Erythroblast (primary cell): ENCODE data around the gene NRL.

Source experiments
- DNase-seq, 2 experiments: peaks; one replicate each; lab custom pipeline; 2025; lab: John Stamatoyannopoulos, UW
- GATA1 ChIP-seq: IDR thresholded peaks from 2 replicates; pipeline ENCODE4 v1.6.1; 2011; ENCODE audit warnings: low read depth, mild to moderate bottlenecking, control low read depth, low read length, moderate library complexity
- POLR2A ChIP-seq: IDR thresholded peaks from 2 replicates; pipeline ENCODE4 v1.6.1; 2011; ENCODE audit warnings: mild to moderate bottlenecking, low read length

NRL gene

GRCh38 chr14:24080888-24081738 is 33.6 kb downstream of the NRL start:
- DNase-seq: peak; percentile 61 to 70
- TF ChIP-seq POLR2A (no peak), GATA1 (no peak)

GRCh38 chr14:24080142-24080530 is 34.6 kb downstream of the NRL start:
- DNase-seq: no peak
- no peak for TF ChIP-seq POLR2A
- TF ChIP-seq GATA1: no peak

DNA sequence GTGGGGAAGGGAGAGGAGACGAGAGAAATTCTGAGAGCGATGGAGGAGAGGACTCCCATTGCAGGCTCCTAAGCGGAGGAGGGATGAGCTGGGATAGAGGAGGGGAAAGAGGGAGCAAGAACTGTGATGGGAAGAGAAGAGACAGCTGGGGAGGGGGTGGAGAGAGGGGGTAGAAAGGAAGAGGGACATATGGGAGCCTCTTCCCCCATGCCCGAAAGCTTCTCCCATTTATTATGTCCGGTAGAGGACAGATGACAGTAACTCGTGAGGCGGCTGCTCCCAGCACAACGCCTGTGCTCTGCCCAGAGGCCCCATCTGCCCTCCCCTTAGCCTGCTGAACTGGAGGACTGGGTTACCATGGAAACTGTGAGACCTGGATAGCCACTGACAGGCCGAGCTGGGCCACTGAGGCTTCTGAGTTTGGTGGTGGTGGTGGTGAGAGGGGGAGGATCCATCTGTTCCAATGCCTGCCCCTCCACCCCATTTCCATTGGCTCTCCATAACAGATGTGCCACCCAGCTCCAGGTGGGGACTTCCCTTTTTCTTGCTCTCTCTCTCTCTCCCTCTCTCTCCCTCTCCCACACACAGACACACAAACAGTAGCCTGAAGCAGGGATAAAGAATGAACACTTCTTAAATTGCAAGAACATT is 35.1 kb downstream of the NRL start:
- DNase-seq: no peak
- TF ChIP-seq GATA1 (no peak), POLR2A (no peak)

- no peak for DNase-seq
- TF ChIP-seq POLR2A (no peak), GATA1 (no peak)
Measured at GRCh38 chr14:24078146-24078545, 36.6 kb downstream of the NRL start.

- DNase-seq: no peak
- no peak for TF ChIP-seq POLR2A
Measured at GRCh38 chr14:24077086-24077485, 37.7 kb downstream of the NRL start.

DNA sequence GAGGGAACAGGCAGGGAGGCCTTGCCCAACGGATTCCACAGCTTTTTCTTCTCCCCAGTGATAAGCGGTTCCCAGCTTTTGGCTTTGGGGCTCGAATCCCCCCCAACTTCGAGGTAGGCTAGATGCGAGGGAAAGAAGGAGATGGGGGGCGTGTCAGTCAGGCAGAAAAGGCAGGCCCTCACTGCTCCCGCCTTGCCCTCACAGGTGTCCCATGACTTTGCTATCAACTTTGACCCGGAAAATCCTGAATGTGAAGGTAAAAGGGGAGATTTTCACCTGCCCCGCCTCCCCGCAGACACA is 38.5 kb downstream of the NRL start:
- TF ChIP-seq GATA1 (no peak), POLR2A (no peak)
- no peak for DNase-seq

- DNase-seq: no peak
- TF ChIP-seq POLR2A: no peak
- TF ChIP-seq GATA1: no peak
Measured at GRCh38 chr14:24075485-24076301, 39.1 kb downstream of the NRL start.

DNA sequence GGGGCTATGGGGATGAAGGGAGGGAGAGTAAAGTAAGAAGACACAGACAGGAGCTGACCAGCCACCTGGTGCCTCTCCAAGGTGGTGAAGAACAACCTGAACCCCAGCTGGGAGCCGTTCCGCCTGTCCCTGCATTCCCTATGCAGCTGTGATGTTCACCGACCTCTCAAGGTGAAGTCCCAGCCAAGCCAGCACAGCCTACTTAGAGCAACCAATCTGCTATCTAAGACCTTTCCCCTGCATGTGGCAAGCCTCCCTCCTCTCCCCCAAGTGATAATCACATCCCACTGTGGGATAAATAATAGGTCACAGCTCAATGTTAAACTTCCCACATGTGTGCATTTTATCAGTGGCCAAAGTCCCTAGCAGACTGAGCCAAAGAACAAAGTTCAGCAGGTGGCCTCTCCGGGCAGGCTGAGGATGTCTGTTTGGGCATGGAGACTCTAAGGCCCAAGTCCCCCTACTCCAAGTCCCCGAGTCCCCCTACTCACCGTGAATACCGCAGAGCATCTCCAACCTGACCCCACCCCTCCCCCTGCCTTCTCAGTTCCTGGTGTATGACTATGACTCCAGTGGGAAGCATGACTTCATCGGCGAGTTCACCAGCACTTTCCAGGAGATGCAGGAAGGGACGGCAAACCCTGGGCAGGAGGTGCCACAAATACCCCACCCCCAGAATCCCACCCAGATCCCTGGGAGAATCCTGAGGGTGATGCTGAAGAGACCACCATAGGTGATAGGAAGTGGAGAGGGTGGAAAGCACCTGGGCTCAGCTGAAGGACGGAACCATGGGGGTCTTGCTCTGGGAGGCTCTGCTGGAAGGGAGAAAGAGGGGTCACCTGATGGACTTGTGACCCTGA is 39.9 kb downstream of the NRL start:
- DNase-seq: no peak
- TF ChIP-seq POLR2A (no peak), GATA1 (no peak)

DNA sequence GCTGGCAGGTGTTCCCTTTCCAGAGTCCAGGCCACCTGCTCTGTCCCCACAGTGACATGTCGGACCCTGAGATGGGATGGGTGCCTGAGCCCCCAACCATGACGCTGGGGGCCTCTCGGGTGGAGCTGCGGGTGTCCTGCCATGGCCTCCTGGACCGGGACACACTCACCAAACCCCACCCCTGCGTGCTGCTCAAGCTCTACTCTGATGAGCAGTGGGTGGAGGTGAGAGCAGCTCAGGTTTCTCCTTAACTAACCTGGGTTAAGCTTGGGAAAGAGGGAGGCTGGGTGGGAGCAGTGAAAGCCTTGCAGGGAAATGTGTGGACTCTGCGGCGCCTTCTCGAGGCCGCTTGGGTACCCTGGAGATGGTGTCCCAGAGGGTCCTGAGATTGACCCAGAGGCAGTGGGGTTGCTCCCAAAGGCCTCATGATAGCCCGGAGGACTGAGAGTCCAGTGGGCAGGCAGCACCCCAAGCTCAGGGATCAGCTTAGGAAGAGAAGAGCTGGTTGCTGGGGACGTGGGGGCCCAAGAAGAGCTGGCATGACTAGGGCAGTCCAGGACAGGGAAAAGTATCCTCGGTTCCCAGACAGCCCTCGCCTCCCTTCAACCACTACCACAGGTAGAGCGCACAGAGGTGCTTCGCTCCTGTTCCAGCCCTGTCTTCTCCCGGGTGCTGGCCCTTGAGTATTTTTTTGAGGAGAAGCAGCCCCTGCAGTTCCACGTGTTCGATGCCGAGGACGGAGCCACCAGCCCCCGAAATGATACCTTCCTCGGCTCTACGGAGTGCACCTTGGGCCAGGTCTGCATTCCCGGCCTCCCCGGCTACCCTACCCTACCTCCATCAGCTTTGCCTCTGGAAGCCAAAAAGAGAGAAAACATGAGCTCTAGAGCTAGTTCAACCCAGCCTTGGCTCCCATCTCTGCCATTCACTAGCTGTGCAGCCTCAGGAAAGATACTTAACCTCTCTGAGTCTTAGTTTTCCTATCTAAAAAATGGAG is 41.6 kb downstream of the NRL start:
- no peak for DNase-seq
- TF ChIP-seq POLR2A (no peak), GATA1 (no peak)

DNA sequence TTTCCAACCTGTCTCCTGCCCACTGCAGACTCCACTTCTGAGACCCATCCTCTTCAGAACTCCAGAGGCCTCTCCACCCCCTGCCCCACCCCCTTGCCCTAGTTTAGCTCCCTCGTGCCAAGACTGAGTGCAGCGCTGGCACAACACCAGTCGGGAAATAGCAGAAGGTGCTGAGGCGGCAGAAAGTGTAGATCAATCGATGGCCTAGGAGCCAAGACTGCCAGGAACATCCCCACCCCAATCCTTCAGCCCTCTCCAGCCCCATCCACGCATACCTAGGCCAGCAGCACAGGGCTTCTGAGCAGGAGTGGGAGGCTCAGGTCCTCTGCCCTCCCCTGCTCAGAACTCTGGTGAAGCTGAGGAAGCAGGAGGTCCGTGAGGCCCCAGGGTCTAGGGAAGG is 42.3 kb downstream of the NRL start:
- DNase-seq: no peak
- no peak for TF ChIP-seq GATA1
- no peak for TF ChIP-seq POLR2A

DNA sequence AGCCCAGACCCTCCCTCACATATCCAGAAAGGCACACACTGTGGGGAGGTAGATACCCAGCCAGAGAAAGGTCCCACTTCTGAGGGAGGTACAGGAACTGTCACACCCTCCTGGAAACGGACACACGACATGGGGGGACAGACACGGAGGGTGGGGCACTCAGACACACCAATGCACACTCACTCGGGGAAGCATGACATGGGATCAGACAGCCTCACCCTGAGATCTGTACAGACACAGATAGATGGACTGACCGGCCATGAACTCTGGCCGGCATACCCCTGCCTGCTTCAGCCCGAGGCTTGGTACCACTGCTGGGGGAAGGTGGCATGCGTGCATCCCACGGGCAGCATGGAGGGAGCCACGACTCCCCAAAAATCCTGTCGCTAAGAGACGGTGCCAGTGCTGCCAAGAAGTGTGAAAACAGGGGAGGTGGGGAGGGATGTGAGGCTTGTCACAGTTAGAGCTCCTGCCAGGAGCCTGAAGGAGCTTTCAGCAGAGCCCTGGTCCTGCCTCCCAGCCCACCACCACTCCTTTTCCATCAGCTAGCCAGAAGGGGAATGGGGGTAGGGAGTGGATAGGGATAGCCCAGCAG is 42.8 kb downstream of the NRL start:
- no peak for TF ChIP-seq GATA1
- no peak for TF ChIP-seq POLR2A
- no peak for DNase-seq
